ENCODE data around the gene SWSAP1. TPM values are rescaled to one million over a fixed set of nuclear protein-coding genes. Genes with fewer than 3 reads are reported as not detected.
A peak's percentile ranks its signal among the peaks of the same experiment; 100 is the strongest.

Gene SWSAP1
- total and polyA plus RNA-seq, 9 of the 15 experiments (the other 6 are each of a cell fraction or from before 2014, with no cell fraction given): 0.18 to 2.8 (median 1.7) TPM

GRCh38 chr19:11373166-11373884 is 1.1 kb upstream of the SWSAP1 start:
- Histone ChIP-seq H2AFZ (ENCODE audit: low read depth, low read length) (peak overlapping the region; percentile 97; the same call in 1 of the 2 replicates), H3K4me2 (ENCODE audit: insufficient read depth, low read length) (peak overlapping the region; percentile 84), H3K27me3 (ENCODE audit: control insufficient read depth in 2 of 2, insufficient read depth in 2 of 2, low read length in 2 of 2) (no peaks in the 10 kb centered on the region), H3K4me3 (0 out of 2 replicates have a peak overlapping the region, but pooled peaks have one; percentile 59), H3K9me1 (ENCODE audit: control insufficient read depth, insufficient read depth, low read length) (no peaks in the 10 kb centered on the region), H3K4me1 (replicated peaks in 1 of 2; ENCODE audit: control insufficient read depth in 2 of 2, insufficient read depth in 2 of 2, low read length in 2 of 2) (peaks cover 22 to 29% of the 10 kb centered on the region in 2 experiments), H3K27ac (ENCODE audit: extremely low read depth, low read depth, low read length) (no peak overlapping the region; the same call in 2 of the 3 replicates), H3K9ac (ENCODE audit: insufficient read depth in 1 of 2, low read depth in 2 of 2, low read length in 2 of 2) (peak overlapping the region in 1 of 2 experiments; percentile 77; a peak in 2 of 4 replicates), H3K36me3 (ENCODE audit: control insufficient read depth, insufficient read depth, low read length) (peaks cover 13% of the 10 kb centered on the region), H3K9me3 (replicated peaks; ENCODE audit: control insufficient read depth, insufficient read depth, low read depth, low read length) (no peaks in the 10 kb centered on the region), H3K79me2 (ENCODE audit: control insufficient read depth, insufficient read depth, low read length) (peaks cover 16% of the 10 kb centered on the region; the same call in 2 of the 3 replicates), H4K20me1 (replicated peaks; ENCODE audit: control insufficient read depth, insufficient read depth, low read length) (peaks cover 11% of the 10 kb centered on the region; the same call in 1 of the 2 replicates)
- in situ Hi-C loops (cut with MboI) (no loop called here), intact Hi-C loops (cut with micrococcal nuclease) (no loop called here)
- 46% methylated on average over 10 of the region's 10 CpGs for WGBS (ENCODE audit: insufficient coverage, low coverage, missing lambda C conversion rate)
- no TSS peak for BruUV-seq (replicated peaks)
- POLR2A ChIA-PET: interaction anchor here (0.8 to 3.6 kb wide), 6 partner anchors 10 to 94 kb away, joined by 3 to 36 read pairs (median 4); partner anchors contain the start of genes EPOR and RAB3D
- ATAC-seq (no peak), DNase-seq (ENCODE audit: extremely low read depth in 1 of 4, low spot score in 3 of 4) (peak in 1 of 4 experiments; percentile 43), FAIRE-seq (no peak)
- CTCF ChIA-PET (ENCODE audit: low intra/inter-chr PET ratio): no interaction called here
- TF ChIP-seq MBD2 (IDR thresholded peaks at IDR 0.05; ENCODE audit: borderline replicate concordance, low read depth): peak; percentile 45; the same call in 1 of the 2 replicates
- TF ChIP-seq, protein P1, sequence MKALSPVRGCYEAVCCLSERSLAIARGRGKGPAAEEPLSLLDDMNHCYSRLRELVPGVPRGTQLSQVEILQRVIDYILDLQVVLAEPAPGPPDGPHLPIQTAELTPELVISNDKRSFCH (CRISPR knock-in tag; IDR thresholded peaks at IDR 0.05): no peak
- TF ChIP-seq, protein P1 (tag; IDR thresholded peaks at IDR 0.05): no peak
- no peak for TF ChIP-seq SMC3 (conservative IDR thresholded peaks at IDR 0.05; ENCODE audit: insufficient read depth, low read depth, low read length)
- no peak for TF ChIP-seq ATF6 (CRISPR knock-in tag; IDR thresholded peaks at IDR 0.05)
- no peak for TF ChIP-seq TRIM28 (IDR thresholded peaks at IDR 0.05)
- TF ChIP-seq, protein P2, sequence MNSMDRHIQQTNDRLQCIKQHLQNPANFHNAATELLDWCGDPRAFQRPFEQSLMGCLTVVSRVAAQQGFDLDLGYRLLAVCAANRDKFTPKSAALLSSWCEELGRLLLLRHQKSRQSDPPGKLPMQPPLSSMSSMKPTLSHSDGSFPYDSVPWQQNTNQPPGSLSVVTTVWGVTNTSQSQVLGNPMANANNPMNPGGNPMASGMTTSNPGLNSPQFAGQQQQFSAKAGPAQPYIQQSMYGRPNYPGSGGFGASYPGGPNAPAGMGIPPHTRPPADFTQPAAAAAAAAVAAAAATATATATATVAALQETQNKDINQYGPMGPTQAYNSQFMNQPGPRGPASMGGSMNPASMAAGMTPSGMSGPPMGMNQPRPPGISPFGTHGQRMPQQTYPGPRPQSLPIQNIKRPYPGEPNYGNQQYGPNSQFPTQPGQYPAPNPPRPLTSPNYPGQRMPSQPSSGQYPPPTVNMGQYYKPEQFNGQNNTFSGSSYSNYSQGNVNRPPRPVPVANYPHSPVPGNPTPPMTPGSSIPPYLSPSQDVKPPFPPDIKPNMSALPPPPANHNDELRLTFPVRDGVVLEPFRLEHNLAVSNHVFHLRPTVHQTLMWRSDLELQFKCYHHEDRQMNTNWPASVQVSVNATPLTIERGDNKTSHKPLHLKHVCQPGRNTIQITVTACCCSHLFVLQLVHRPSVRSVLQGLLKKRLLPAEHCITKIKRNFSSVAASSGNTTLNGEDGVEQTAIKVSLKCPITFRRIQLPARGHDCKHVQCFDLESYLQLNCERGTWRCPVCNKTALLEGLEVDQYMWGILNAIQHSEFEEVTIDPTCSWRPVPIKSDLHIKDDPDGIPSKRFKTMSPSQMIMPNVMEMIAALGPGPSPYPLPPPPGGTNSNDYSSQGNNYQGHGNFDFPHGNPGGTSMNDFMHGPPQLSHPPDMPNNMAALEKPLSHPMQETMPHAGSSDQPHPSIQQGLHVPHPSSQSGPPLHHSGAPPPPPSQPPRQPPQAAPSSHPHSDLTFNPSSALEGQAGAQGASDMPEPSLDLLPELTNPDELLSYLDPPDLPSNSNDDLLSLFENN (IDR thresholded peaks at IDR 0.05; ENCODE audit: low read depth in 2 of 2, low read length in 2 of 2): no peak
- no peak for TF ChIP-seq HNRNPH1 (optimal IDR thresholded peaks at IDR 0.05; ENCODE audit: low read depth, low read length)
- TF ChIP-seq E2F3 (CRISPR knock-in tag; IDR thresholded peaks at IDR 0.05): no peak
- no peak for TF ChIP-seq KAT2B (IDR thresholded peaks at IDR 0.05; ENCODE audit: low read depth, low read length)
- TF ChIP-seq ZNF518B (CRISPR knock-in tag; IDR thresholded peaks at IDR 0.05): no peak
